A549 (cell line): Measurements from ENCODE around the gene ZNF23. TPM values are rescaled to one million over a fixed set of nuclear protein-coding genes. Genes with fewer than 3 reads are reported as not detected.

Experiments used
- ATAC-seq, 2 experiments: fragments of 200-7000 bp in 1 of 2; fragments of >200 bp in 1 of 2; cut with Nextera tagmentation in 1 of 2; cut with Tn5 transposase in 1 of 2; 3 replicates each; pipeline versions ENCODE4 v1.8.0 to v1.9.1; 2018 to 2020; ENCODE audit warnings: mild to moderate bottlenecking in 1 of 2, moderate library complexity in 1 of 2
- CTCF ChIA-PET: fragments of 300-600 bp; sonication (Branson Sonifier 250); formaldehyde crosslinking; extraction: SDS; loops from one replicate; lab custom pipeline; 2021; ENCODE audit warnings: antibody characterized with exemption, inconsistent platforms; lab: Yijun Ruan, JAX
- POLR2A ChIA-PET: fragments of 350-600 bp; formaldehyde crosslinking; extraction: SDS; loops from one replicate; lab custom pipeline; 2021; ENCODE audit warnings: antibody characterized with exemption, inconsistent platforms; lab: Yijun Ruan, JAX
- DNase-seq, 2 experiments: peaks; one replicate each; pipeline versions ENCODE4 v3.0.0 to v3.0.0-alpha.2; 2011 to 2016; ENCODE audit warnings: low read depth in 1 of 2, low spot score in 1 of 2
- FAIRE-seq: peaks from 2 replicates; lab custom pipeline; 2011; peaks lifted over from hg19 to GRCh38; lab: Jason Lieb, UNC
- H3K27ac ChIP-seq, 2 experiments: fragments of >200 bp; sonication (Bioruptor Twin); formaldehyde crosslinking; 3 replicates each; pipeline ENCODE4 v1.5.1; 2016 to 2017
- H3K4me1 ChIP-seq: fragments of >200 bp; sonication (Bioruptor Twin); formaldehyde crosslinking; 3 replicates; pipeline ENCODE4 v1.6.1; 2016
- H3K4me2 ChIP-seq: fragments of >200 bp; sonication (Bioruptor Twin); formaldehyde crosslinking; 3 replicates; pipeline ENCODE4 v1.6.1; 2016
- H3K4me3 ChIP-seq: fragments of >200 bp; sonication (Bioruptor Twin); formaldehyde crosslinking; 3 replicates; pipeline ENCODE4 v1.5.1; 2016
- H3K9me3 ChIP-seq: fragments of >200 bp; sonication (Bioruptor Twin); formaldehyde crosslinking; 3 replicates; pipeline ENCODE4 v1.6.1; 2016
- CBX8 ChIP-seq: fragments of 200-600 bp; sonication (generic); IDR thresholded peaks from 2 replicates; pipeline ENCODE4 v1.6.1; 2016
- CEBPB ChIP-seq, 2 experiments: fragments of >200 bp in 1 of 2; sonication (Bioruptor Twin) in 1 of 2; formaldehyde crosslinking in 1 of 2; IDR thresholded peaks; 2 replicates each; pipeline ENCODE4 v1.6.1; 2012 to 2016
- EP300 ChIP-seq, 2 experiments: fragments of >200 bp; sonication (Bioruptor Twin); formaldehyde crosslinking; IDR thresholded peaks; 2 replicates in 1 of 2; 3 replicates in 1 of 2; pipeline ENCODE4 v1.6.1; 2016 to 2017
- FOSL2 ChIP-seq, 2 experiments: fragments of 450-650 bp in 1 of 2; fragments of >200 bp in 1 of 2; sonication (Bioruptor Twin) in 1 of 2; formaldehyde crosslinking; IDR thresholded peaks; 2 replicates each; pipeline versions ENCODE4 v1.5.0 to v1.6.1; 2016 to 2020; ENCODE audit warnings: mild to moderate bottlenecking in 1 of 2, moderate library complexity in 1 of 2
- FOXS1 ChIP-seq: fragments of 250-450 bp; sonication (Bioruptor Pico); IDR thresholded peaks from 2 replicates; pipeline ENCODE4 v1.5.0; 2020; ENCODE audit warnings: mild to moderate bottlenecking, moderate library complexity
- GATA3 ChIP-seq: IDR thresholded peaks from 2 replicates; pipeline ENCODE4 v1.6.1; 2012; ENCODE audit warnings: borderline replicate concordance
- HEYL ChIP-seq: fragments of 250-450 bp; sonication (Bioruptor Pico); IDR thresholded peaks from 2 replicates; pipeline ENCODE4 v1.8.0; 2021; ENCODE audit warnings: mild to moderate bottlenecking, moderate library complexity
- HOXA7 ChIP-seq: fragments of 250-450 bp; sonication (Bioruptor Pico); IDR thresholded peaks from 2 replicates; pipeline ENCODE4 v1.5.0; 2020; ENCODE audit warnings: mild to moderate bottlenecking, moderate library complexity
- JUN ChIP-seq, 2 experiments: fragments of >200 bp; sonication (Bioruptor Twin); formaldehyde crosslinking; IDR thresholded peaks; 2 replicates in 1 of 2; 3 replicates in 1 of 2; pipeline ENCODE4 v1.6.1; 2016 to 2017
- MYC ChIP-seq: IDR thresholded peaks from 2 replicates; pipeline ENCODE4 v1.6.1; 2012; ENCODE audit warnings: mild to moderate bottlenecking, inconsistent platforms, low read length, improper control_type of control experiment, borderline replicate concordance
- POLR2AphosphoS2 ChIP-seq: conservative IDR thresholded peaks from 2 replicates; pipeline ENCODE4 v1.6.1; 2012; ENCODE audit warnings: low read length, improper control_type of control experiment, inconsistent platforms
- RFX5 ChIP-seq: fragments of 450-650 bp; IDR thresholded peaks from 2 replicates; pipeline ENCODE4 v1.7.1; 2014; ENCODE audit warnings: antibody characterized with exemption, mild to moderate bottlenecking, moderate library complexity
- SMC3 ChIP-seq: fragments of >200 bp; sonication (Bioruptor Twin); formaldehyde crosslinking; IDR thresholded peaks from 3 replicates; pipeline ENCODE4 v1.6.1; 2018; ENCODE audit warnings: inconsistent platforms
- SREBF2 ChIP-seq: fragments of 450-650 bp; IDR thresholded peaks from 2 replicates; pipeline ENCODE4 v1.6.1; 2014; ENCODE audit warnings: mild to moderate bottlenecking, moderate library complexity
- TFCP2L1 ChIP-seq: fragments of 250-450 bp; sonication (Bioruptor Pico); IDR thresholded peaks from 2 replicates; pipeline ENCODE4 v1.5.0; 2021; ENCODE audit warnings: mild to moderate bottlenecking
- WGBS: methylation state at CpG from one replicate; pipeline ENCODE4 v1.1.6; 2017; ENCODE audit errors: missing lambda C conversion rate; 5-methylcytosine and 5-hydroxymethylcytosine counted together
- polyA plus RNA-seq, 4 experiments: library from polyadenylated mRNA; depleted of rRNA in 3 of 4; stranded (reverse); fragments of >200 nt; fragmentation: RNase III in 1 of 4; extraction: RNeasy Plus Mini Kit Qiagen cat#74134 plus additional on column Dnase treatment in 1 of 4; gene quantifications; 2 replicates in 3 of 4; 3 replicates in 1 of 4; pipeline ENCODE4 v1.2.3, GENCODE V29; 2011 to 2017
- TF ChIP-seq, protein P1 (sequence below): fragments of 250-450 bp; sonication (Bioruptor Pico); IDR thresholded peaks from 2 replicates; pipeline ENCODE4 v1.5.0; 2020; ENCODE audit warnings: low read depth, mild to moderate bottlenecking, moderate library complexity
- TF ChIP-seq, protein P2 (sequence below): IDR thresholded peaks from 2 replicates; pipeline ENCODE4 v1.6.1; 2012; ENCODE audit warnings: low read depth, borderline replicate concordance
- TF ChIP-seq, protein P3 (sequence below): fragments of 200-600 bp; sonication (generic); IDR thresholded peaks from 2 replicates; pipeline ENCODE4 v1.6.1; 2016; ENCODE audit warnings: antibody characterized with exemption, mild to moderate bottlenecking, moderate library complexity
- TF ChIP-seq, protein P4 (sequence below): IDR thresholded peaks from 2 replicates; pipeline ENCODE4 v1.6.1; 2012
- TF ChIP-seq, protein P5 (sequence below): fragments of >200 bp; sonication (Bioruptor Twin); formaldehyde crosslinking; IDR thresholded peaks from 3 replicates; pipeline ENCODE4 v1.6.1; 2016
- TF ChIP-seq, protein P6 (sequence below): fragments of 250-450 bp; sonication (Bioruptor Pico); IDR thresholded peaks from 2 replicates; pipeline ENCODE4 v1.5.0; 2021; ENCODE audit warnings: mild to moderate bottlenecking, moderate library complexity, borderline replicate concordance
- TF ChIP-seq, protein P7 (sequence below): fragments of 450-650 bp; IDR thresholded peaks from 2 replicates; pipeline ENCODE4 v1.6.1; 2014; ENCODE audit warnings: antibody characterized with exemption

ZNF23 gene
- polyA plus RNA-seq, 2 of the 4 experiments (the other 2 are of a cell fraction), result 7.1 to 8.7 TPM

DNA sequence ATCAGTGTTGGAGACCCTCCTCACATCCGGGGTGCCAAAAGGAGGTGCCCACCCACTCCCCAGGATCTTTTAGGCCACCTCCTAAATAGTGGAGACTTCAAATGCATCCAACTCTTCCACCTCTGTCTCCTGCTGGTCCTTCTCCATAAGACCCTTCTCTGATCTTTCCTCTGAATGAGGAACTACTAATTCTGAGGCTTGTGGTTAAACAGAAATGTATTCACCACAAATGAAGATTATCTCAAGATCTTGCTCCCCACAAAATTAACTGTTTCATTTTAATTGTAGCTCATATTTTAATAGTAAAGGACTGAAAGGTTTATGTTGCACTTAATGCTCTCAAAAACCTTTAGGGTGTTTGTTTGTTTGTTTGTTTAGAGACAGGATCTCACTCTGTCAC, 54.3 kb downstream of the ZNF23 start:
- H3K4me2 ChIP-seq, result no peak overlapping the region
- H3K4me1 ChIP-seq, result 0 out of 3 replicates have a peak, but pooled peaks cover 3% of the 10 kb centered on the region
- FAIRE-seq (no peak), ATAC-seq (no peak), DNase-seq (no peak)
- TF ChIP-seq GATA3, result no peak
- TF ChIP-seq, protein P1, sequence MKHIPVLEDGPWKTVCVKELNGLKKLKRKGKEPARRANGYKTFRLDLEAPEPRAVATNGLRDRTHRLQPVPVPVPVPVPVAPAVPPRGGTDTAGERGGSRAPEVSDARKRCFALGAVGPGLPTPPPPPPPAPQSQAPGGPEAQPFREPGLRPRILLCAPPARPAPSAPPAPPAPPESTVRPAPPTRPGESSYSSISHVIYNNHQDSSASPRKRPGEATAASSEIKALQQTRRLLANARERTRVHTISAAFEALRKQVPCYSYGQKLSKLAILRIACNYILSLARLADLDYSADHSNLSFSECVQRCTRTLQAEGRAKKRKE (CRISPR knock-in tag), result no peak
- TF ChIP-seq, protein P2, sequence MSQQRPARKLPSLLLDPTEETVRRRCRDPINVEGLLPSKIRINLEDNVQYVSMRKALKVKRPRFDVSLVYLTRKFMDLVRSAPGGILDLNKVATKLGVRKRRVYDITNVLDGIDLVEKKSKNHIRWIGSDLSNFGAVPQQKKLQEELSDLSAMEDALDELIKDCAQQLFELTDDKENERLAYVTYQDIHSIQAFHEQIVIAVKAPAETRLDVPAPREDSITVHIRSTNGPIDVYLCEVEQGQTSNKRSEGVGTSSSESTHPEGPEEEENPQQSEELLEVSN, result no peak
- ChIA-PET POLR2A (no interaction called here), CTCF (interaction anchor here (0.6 to 7.4 kb wide), 4 partner anchors 9 to 202 kb away, joined by 3 to 72 read pairs (median 6); no protein-coding TSS in a partner anchor)
- no peak overlapping the region for H3K4me3 ChIP-seq
- H3K27ac ChIP-seq, result no peak overlapping the region
- 0% methylated on average over 1 of the region's 1 CpG for WGBS
- no peaks in the 10 kb centered on the region; the same call in 2 of the 3 replicates for H3K9me3 ChIP-seq

DNA sequence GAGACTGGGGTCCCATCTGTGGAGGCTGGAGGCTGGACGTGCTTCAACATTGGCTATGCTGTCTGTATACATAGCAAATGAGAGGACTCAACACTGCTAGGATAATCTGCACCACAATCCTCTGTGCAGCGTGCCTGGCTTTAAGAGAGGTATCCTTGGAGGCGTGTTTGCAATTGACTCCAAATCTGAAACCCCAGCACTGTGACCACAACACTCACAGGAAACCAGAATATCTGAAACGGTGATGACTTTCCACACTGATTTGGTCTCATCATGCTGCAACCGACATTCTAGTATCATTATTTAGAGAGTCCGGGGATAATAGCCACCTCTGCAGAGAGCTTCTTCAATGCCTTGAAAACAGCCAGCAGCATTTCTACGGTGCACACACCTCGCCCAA, 55.3 kb downstream of the ZNF23 start:
- H3K4me1 ChIP-seq, result no peaks in the 10 kb centered on the region
- FAIRE-seq (no peak), DNase-seq (no peak), ATAC-seq (no peak)
- no peak overlapping the region for H3K4me2 ChIP-seq
- H3K27ac ChIP-seq, result no peak overlapping the region
- ChIA-PET CTCF (interaction anchor here (0.6 to 1.6 kb wide), 2 partner anchors 93 to 432 kb away, joined by 3 to 8 read pairs; no protein-coding TSS in a partner anchor), POLR2A (no interaction called here)
- 24% methylated on average over 8 of the region's 8 CpGs for WGBS
- no peak overlapping the region for H3K4me3 ChIP-seq
- no peaks in the 10 kb centered on the region; the same call in 2 of the 3 replicates for H3K9me3 ChIP-seq
- TF ChIP-seq RFX5, result no peak
- TF ChIP-seq, protein P3, sequence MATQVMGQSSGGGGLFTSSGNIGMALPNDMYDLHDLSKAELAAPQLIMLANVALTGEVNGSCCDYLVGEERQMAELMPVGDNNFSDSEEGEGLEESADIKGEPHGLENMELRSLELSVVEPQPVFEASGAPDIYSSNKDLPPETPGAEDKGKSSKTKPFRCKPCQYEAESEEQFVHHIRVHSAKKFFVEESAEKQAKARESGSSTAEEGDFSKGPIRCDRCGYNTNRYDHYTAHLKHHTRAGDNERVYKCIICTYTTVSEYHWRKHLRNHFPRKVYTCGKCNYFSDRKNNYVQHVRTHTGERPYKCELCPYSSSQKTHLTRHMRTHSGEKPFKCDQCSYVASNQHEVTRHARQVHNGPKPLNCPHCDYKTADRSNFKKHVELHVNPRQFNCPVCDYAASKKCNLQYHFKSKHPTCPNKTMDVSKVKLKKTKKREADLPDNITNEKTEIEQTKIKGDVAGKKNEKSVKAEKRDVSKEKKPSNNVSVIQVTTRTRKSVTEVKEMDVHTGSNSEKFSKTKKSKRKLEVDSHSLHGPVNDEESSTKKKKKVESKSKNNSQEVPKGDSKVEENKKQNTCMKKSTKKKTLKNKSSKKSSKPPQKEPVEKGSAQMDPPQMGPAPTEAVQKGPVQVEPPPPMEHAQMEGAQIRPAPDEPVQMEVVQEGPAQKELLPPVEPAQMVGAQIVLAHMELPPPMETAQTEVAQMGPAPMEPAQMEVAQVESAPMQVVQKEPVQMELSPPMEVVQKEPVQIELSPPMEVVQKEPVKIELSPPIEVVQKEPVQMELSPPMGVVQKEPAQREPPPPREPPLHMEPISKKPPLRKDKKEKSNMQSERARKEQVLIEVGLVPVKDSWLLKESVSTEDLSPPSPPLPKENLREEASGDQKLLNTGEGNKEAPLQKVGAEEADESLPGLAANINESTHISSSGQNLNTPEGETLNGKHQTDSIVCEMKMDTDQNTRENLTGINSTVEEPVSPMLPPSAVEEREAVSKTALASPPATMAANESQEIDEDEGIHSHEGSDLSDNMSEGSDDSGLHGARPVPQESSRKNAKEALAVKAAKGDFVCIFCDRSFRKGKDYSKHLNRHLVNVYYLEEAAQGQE, result no peak
- TF ChIP-seq SREBF2, result no peak
- no peak for TF ChIP-seq FOXS1 (CRISPR knock-in tag)
- TF ChIP-seq HEYL (CRISPR knock-in tag), result no peak
- TF ChIP-seq POLR2AphosphoS2, result no peak
- TF ChIP-seq CEBPB (IDR thresholded peaks at IDR 0.05), result no peak
- TF ChIP-seq SMC3, result no peak
- no peak for TF ChIP-seq EP300 (IDR thresholded peaks at IDR 0.05)
- TF ChIP-seq CBX8, result no peak
- TF ChIP-seq, protein P4, sequence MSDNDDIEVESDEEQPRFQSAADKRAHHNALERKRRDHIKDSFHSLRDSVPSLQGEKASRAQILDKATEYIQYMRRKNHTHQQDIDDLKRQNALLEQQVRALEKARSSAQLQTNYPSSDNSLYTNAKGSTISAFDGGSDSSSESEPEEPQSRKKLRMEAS, result no peak
- TF ChIP-seq JUN (IDR thresholded peaks at IDR 0.05), result no peak
- TF ChIP-seq, protein P5, sequence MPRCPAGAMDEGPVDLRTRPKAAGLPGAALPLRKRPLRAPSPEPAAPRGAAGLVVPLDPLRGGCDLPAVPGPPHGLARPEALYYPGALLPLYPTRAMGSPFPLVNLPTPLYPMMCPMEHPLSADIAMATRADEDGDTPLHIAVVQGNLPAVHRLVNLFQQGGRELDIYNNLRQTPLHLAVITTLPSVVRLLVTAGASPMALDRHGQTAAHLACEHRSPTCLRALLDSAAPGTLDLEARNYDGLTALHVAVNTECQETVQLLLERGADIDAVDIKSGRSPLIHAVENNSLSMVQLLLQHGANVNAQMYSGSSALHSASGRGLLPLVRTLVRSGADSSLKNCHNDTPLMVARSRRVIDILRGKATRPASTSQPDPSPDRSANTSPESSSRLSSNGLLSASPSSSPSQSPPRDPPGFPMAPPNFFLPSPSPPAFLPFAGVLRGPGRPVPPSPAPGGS, result no peak
- no peak for TF ChIP-seq HOXA7 (CRISPR knock-in tag)
- TF ChIP-seq, all 56 proteins: peak for 0

DNA sequence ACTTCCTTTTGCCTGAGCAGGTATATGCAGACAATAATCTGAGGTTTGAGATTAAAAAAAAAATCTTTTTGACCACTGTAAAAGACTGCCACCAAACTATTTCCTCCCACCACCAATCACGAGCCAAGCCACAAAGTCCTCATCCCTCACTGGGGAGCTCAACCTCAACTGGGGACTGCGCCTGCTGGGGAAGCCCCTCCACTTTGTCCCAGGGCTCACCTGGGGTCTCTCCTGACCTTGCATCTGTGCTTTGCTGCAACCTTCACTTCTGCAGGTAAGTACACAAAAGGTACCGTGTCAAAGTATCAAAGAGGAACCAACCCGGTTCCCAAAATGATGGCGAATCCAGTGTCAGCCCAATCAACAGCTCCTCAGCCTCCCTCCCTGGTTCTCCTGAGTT, 55.7 kb downstream of the ZNF23 start:
- no peaks in the 10 kb centered on the region; the same call in 2 of the 3 replicates for H3K9me3 ChIP-seq
- H3K27ac ChIP-seq, result no peak overlapping the region
- no peak overlapping the region for H3K4me3 ChIP-seq
- H3K4me1 ChIP-seq, result no peaks in the 10 kb centered on the region
- ATAC-seq (no peak), DNase-seq (no peak), FAIRE-seq (no peak)
- no peak overlapping the region for H3K4me2 ChIP-seq
- CTCF ChIA-PET, result interaction anchor here (1.6 kb wide), 1 partner anchor 93 kb away, joined by 8 read pairs; no protein-coding TSS in a partner anchor
- no peak for TF ChIP-seq CEBPB (IDR thresholded peaks at IDR 0.05)
- TF ChIP-seq, protein P6, sequence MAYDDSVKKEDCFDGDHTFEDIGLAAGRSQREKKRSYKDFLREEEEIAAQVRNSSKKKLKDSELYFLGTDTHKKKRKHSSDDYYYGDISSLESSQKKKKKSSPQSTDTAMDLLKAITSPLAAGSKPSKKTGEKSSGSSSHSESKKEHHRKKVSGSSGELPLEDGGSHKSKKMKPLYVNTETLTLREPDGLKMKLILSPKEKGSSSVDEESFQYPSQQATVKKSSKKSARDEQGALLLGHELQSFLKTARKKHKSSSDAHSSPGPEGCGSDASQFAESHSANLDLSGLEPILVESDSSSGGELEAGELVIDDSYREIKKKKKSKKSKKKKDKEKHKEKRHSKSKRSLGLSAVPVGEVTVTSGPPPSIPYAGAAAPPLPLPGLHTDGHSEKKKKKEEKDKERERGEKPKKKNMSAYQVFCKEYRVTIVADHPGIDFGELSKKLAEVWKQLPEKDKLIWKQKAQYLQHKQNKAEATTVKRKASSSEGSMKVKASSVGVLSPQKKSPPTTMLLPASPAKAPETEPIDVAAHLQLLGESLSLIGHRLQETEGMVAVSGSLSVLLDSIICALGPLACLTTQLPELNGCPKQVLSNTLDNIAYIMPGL (CRISPR knock-in tag), result no peak
- TF ChIP-seq FOSL2 (IDR thresholded peaks at IDR 0.05), result no peak
- no peak for TF ChIP-seq FOSL2 (CRISPR knock-in tag; IDR thresholded peaks at IDR 0.05)
- TF ChIP-seq, protein P7, sequence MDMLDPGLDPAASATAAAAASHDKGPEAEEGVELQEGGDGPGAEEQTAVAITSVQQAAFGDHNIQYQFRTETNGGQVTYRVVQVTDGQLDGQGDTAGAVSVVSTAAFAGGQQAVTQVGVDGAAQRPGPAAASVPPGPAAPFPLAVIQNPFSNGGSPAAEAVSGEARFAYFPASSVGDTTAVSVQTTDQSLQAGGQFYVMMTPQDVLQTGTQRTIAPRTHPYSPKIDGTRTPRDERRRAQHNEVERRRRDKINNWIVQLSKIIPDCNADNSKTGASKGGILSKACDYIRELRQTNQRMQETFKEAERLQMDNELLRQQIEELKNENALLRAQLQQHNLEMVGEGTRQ, result no peak
- TF ChIP-seq, protein P4, result no peak
- TF ChIP-seq TFCP2L1, result no peak
- TF ChIP-seq MYC, result no peak
- TF ChIP-seq GATA3, result no peak
- 14% methylated on average over 4 of the region's 5 CpGs for WGBS
- POLR2A ChIA-PET, result no interaction called here
